ENCODE measurements around the gene HOXA7.

- TF ChIP-seq CTCF (conservative IDR thresholded peaks at IDR 0.05; ENCODE audit: low read depth in 2 of 2) (no peak), EZH2phosphoT487 (IDR thresholded peaks at IDR 0.05; ENCODE audit: unreplicated experiment) (no peak), REST (IDR thresholded peaks at IDR 0.05; ENCODE audit: unreplicated experiment) (no peak), NANOG (IDR thresholded peaks at IDR 0.05; ENCODE audit: borderline replicate concordance) (no peak), POLR2AphosphoS5 (IDR thresholded peaks at IDR 0.05; ENCODE audit: low read depth) (no peak), EZH2 (IDR thresholded peaks at IDR 0.05; ENCODE audit: low read depth, unreplicated experiment) (no peak), CREB1 (CRISPR knock-in tag; IDR thresholded peaks at IDR 0.05; ENCODE audit: low read depth) (no peak), ZNF331 (CRISPR knock-in tag; IDR thresholded peaks at IDR 0.05; ENCODE audit: low read depth) (no peak), JUNB (IDR thresholded peaks at IDR 0.05; ENCODE audit: unreplicated experiment) (no peak)
- TF ChIP-seq, protein P1, sequence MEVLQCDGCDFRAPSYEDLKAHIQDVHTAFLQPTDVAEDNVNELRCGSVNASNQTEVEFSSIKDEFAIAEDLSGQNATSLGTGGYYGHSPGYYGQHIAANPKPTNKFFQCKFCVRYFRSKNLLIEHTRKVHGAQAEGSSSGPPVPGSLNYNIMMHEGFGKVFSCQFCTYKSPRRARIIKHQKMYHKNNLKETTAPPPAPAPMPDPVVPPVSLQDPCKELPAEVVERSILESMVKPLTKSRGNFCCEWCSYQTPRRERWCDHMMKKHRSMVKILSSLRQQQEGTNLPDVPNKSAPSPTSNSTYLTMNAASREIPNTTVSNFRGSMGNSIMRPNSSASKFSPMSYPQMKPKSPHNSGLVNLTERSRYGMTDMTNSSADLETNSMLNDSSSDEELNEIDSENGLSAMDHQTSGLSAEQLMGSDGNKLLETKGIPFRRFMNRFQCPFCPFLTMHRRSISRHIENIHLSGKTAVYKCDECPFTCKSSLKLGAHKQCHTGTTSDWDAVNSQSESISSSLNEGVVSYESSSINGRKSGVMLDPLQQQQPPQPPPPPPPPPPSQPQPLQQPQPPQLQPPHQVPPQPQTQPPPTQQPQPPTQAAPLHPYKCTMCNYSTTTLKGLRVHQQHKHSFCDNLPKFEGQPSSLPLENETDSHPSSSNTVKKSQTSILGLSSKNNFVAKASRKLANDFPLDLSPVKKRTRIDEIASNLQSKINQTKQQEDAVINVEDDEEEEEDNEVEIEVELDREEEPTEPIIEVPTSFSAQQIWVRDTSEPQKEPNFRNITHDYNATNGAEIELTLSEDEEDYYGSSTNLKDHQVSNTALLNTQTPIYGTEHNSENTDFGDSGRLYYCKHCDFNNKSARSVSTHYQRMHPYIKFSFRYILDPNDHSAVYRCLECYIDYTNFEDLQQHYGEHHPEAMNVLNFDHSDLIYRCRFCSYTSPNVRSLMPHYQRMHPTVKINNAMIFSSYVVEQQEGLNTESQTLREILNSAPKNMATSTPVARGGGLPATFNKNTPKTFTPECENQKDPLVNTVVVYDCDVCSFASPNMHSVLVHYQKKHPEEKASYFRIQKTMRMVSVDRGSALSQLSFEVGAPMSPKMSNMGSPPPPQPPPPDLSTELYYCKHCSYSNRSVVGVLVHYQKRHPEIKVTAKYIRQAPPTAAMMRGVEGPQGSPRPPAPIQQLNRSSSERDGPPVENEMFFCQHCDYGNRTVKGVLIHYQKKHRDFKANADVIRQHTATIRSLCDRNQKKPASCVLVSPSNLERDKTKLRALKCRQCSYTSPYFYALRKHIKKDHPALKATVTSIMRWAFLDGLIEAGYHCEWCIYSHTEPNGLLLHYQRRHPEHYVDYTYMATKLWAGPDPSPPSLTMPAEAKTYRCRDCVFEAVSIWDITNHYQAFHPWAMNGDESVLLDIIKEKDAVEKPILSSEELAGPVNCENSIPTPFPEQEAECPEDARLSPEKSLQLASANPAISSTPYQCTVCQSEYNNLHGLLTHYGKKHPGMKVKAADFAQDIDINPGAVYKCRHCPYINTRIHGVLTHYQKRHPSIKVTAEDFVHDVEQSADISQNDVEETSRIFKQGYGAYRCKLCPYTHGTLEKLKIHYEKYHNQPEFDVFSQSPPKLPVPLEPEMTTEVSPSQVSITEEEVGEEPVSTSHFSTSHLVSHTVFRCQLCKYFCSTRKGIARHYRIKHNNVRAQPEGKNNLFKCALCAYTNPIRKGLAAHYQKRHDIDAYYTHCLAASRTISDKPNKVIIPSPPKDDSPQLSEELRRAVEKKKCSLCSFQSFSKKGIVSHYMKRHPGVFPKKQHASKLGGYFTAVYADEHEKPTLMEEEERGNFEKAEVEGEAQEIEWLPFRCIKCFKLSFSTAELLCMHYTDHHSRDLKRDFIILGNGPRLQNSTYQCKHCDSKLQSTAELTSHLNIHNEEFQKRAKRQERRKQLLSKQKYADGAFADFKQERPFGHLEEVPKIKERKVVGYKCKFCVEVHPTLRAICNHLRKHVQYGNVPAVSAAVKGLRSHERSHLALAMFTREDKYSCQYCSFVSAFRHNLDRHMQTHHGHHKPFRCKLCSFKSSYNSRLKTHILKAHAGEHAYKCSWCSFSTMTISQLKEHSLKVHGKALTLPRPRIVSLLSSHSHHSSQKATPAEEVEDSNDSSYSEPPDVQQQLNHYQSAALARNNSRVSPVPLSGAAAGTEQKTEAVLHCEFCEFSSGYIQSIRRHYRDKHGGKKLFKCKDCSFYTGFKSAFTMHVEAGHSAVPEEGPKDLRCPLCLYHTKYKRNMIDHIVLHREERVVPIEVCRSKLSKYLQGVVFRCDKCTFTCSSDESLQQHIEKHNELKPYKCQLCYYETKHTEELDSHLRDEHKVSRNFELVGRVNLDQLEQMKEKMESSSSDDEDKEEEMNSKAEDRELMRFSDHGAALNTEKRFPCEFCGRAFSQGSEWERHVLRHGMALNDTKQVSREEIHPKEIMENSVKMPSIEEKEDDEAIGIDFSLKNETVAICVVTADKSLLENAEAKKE (CRISPR knock-in tag; IDR thresholded peaks at IDR 0.05): no peak
- TF ChIP-seq, protein P2, sequence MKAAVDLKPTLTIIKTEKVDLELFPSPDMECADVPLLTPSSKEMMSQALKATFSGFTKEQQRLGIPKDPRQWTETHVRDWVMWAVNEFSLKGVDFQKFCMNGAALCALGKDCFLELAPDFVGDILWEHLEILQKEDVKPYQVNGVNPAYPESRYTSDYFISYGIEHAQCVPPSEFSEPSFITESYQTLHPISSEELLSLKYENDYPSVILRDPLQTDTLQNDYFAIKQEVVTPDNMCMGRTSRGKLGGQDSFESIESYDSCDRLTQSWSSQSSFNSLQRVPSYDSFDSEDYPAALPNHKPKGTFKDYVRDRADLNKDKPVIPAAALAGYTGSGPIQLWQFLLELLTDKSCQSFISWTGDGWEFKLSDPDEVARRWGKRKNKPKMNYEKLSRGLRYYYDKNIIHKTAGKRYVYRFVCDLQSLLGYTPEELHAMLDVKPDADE (IDR thresholded peaks at IDR 0.05): no peak
These were observed 25.9 kb upstream of the HOXA7 start for GRCh38 chr7:27182285-27182841.

Data from GM23338 (cell line).